GM19468 (cell line): Measurements from ENCODE around the gene PACSIN2.
A peak's percentile ranks its signal among the peaks of the same experiment; 100 is the strongest.
"Not testable (repeated sequence)": the region's sequence is repeated elsewhere in the genome, so short reads cannot be mapped to it uniquely, and the experiment has no call there.

ENCODE experiments used
- ATAC-seq: cut with Tn5 transposase; IDR thresholded peaks from one replicate; pipeline ENCODE4 v1.9.1; 2021; ENCODE audit warnings: mild to moderate bottlenecking, moderate library complexity, moderate number of reproducible peaks; ENCODE audit not compliant: unreplicated experiment; ENCODE audit errors: extremely low read depth

The PACSIN2 gene

GRCh38 chr22:43014869-43015676, at the start of gene PACSIN2:
TSS of gene PACSIN2 (minus strand) at chr22:43015149. CDS start at chr22:42912080, 103,069 bp downstream.
- peak; percentile 66 for ATAC-seq

GRCh38 chr22:43060183-43060582, 45.2 kb upstream of the PACSIN2 start:
- no peak for ATAC-seq

GRCh38 chr22:43057641-43058040, 42.7 kb upstream of the PACSIN2 start:
- no peak for ATAC-seq

GRCh38 chr22:43053176-43053575, 38.2 kb upstream of the PACSIN2 start:
- ATAC-seq: no peak

GRCh38 chr22:43050995-43051394, 36.0 kb upstream of the PACSIN2 start:
- no peak for ATAC-seq

- no peak for ATAC-seq
Measured at GRCh38 chr22:43047605-43048004, 32.7 kb upstream of the PACSIN2 start.

GRCh38 chr22:43044290-43044712, 29.4 kb upstream of the PACSIN2 start:
- ATAC-seq: no peak

GRCh38 chr22:43042101-43042780, 27.3 kb upstream of the PACSIN2 start:
- no peak for ATAC-seq

GRCh38 chr22:43039800-43040199, 24.9 kb upstream of the PACSIN2 start:
- no peak for ATAC-seq

GRCh38 chr22:43038325-43038724, 23.4 kb upstream of the PACSIN2 start:
- ATAC-seq: no peak

- no peak for ATAC-seq
Measured at GRCh38 chr22:43036282-43036829, 21.4 kb upstream of the PACSIN2 start.

- no peak for ATAC-seq
Measured at GRCh38 chr22:43035250-43035649, 20.3 kb upstream of the PACSIN2 start.

- ATAC-seq: no peak
Measured at GRCh38 chr22:43031617-43032016, 16.7 kb upstream of the PACSIN2 start.

GRCh38 chr22:43018615-43019014, 3.7 kb upstream of the PACSIN2 start:
- ATAC-seq: no peak

GRCh38 chr22:43017525-43018460, 2.8 kb upstream of the PACSIN2 start:
- no peak for ATAC-seq

GRCh38 chr22:43016150-43016549, 1.2 kb upstream of the PACSIN2 start:
- ATAC-seq: not testable (repeated sequence)

- ATAC-seq: no peak
Measured at GRCh38 chr22:43015677-43016042, 711 bp upstream of the PACSIN2 start.

- ATAC-seq: no peak
Measured at GRCh38 chr22:43014316-43014868, 557 bp downstream of the PACSIN2 start.

GRCh38 chr22:43013355-43014315, 1.3 kb downstream of the PACSIN2 start:
- no peak for ATAC-seq
